Ishikawa (cell line): ENCODE data around the gene RRAS2.

Experiments
- CREB1 ChIP-seq: IDR thresholded peaks from 2 replicates; pipeline ENCODE4 v1.6.1; 2012; ENCODE audit warnings: low read depth
- EGR1 ChIP-seq: IDR thresholded peaks from 2 replicates; pipeline ENCODE4 v1.6.1; 2012
- USF1 ChIP-seq: IDR thresholded peaks from 2 replicates; pipeline ENCODE4 v1.6.1; 2012

GRCh38 chr11:14320020-14320419 is 39.0 kb downstream of the RRAS2 start:
- TF ChIP-seq USF1: no peak
- no peak for TF ChIP-seq CREB1
- no peak for TF ChIP-seq EGR1
